Measurements from ENCODE around the gene ERO1B. TPM values are rescaled to one million over a fixed set of nuclear protein-coding genes. Genes with fewer than 3 reads are reported as not detected.

ERO1B gene
- total RNA-seq, 2 donors from 2014 or later: 5.0 to 7.6 TPM

- TF ChIP-seq, protein P1, sequence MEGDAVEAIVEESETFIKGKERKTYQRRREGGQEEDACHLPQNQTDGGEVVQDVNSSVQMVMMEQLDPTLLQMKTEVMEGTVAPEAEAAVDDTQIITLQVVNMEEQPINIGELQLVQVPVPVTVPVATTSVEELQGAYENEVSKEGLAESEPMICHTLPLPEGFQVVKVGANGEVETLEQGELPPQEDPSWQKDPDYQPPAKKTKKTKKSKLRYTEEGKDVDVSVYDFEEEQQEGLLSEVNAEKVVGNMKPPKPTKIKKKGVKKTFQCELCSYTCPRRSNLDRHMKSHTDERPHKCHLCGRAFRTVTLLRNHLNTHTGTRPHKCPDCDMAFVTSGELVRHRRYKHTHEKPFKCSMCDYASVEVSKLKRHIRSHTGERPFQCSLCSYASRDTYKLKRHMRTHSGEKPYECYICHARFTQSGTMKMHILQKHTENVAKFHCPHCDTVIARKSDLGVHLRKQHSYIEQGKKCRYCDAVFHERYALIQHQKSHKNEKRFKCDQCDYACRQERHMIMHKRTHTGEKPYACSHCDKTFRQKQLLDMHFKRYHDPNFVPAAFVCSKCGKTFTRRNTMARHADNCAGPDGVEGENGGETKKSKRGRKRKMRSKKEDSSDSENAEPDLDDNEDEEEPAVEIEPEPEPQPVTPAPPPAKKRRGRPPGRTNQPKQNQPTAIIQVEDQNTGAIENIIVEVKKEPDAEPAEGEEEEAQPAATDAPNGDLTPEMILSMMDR (IDR thresholded peaks at IDR 0.05): no peak
- peaks cover 24% of the 10 kb centered on the region for H3K36me3 ChIP-seq
- H3K27me3 ChIP-seq: no peaks in the 10 kb centered on the region
Observed at GRCh38 chr1:236185687-236186086, 96.1 kb downstream of the ERO1B start.

GRCh38 chr1:236181059-236181458 lies 100.7 kb downstream of the ERO1B start:
- H3K4me3 ChIP-seq: no peak overlapping the region
- no peaks in the 10 kb centered on the region for H3K9me3 ChIP-seq
- no peaks in the 10 kb centered on the region for H3K27me3 ChIP-seq
- TF ChIP-seq, protein P1 (IDR thresholded peaks at IDR 0.05): no peak
- no peaks in the 10 kb centered on the region for H3K4me1 ChIP-seq
- H3K27ac ChIP-seq: no peak overlapping the region
- peaks cover 28% of the 10 kb centered on the region for H3K36me3 ChIP-seq
- no peak for DNase-seq (ENCODE audit: low spot score)

More at GRCh38 chr1:236185687-236186086, 96.1 kb downstream of the ERO1B start:
- H3K27ac ChIP-seq: no peak overlapping the region
- H3K9me3 ChIP-seq: no peaks in the 10 kb centered on the region
- no peak for DNase-seq (ENCODE audit: low spot score)
- no peaks in the 10 kb centered on the region for H3K4me1 ChIP-seq
- H3K4me3 ChIP-seq: no peak overlapping the region

- TF ChIP-seq, protein P1 (IDR thresholded peaks at IDR 0.05): no peak
- no peak overlapping the region for H3K27ac ChIP-seq
Observed at GRCh38 chr1:236179634-236180033, 102.1 kb downstream of the ERO1B start.

GRCh38 chr1:236176337-236177336 lies 105.1 kb downstream of the ERO1B start:
- no peaks in the 10 kb centered on the region for H3K27me3 ChIP-seq
- no peak for DNase-seq (ENCODE audit: low spot score)
- no peak overlapping the region for H3K4me3 ChIP-seq
- H3K36me3 ChIP-seq: peaks cover 10% of the 10 kb centered on the region
- no peaks in the 10 kb centered on the region for H3K4me1 ChIP-seq
- TF ChIP-seq, protein P1 (IDR thresholded peaks at IDR 0.05): no peak
- no peak overlapping the region for H3K27ac ChIP-seq
- H3K9me3 ChIP-seq: no peaks in the 10 kb centered on the region

More at GRCh38 chr1:236179634-236180033, 102.1 kb downstream of the ERO1B start:
- no peak overlapping the region for H3K4me3 ChIP-seq
- no peak for DNase-seq (ENCODE audit: low spot score)
- peaks cover 19% of the 10 kb centered on the region for H3K36me3 ChIP-seq
- no peaks in the 10 kb centered on the region for H3K4me1 ChIP-seq
- no peaks in the 10 kb centered on the region for H3K27me3 ChIP-seq
- no peaks in the 10 kb centered on the region for H3K9me3 ChIP-seq

GRCh38 chr1:236175642-236176336 lies 106.0 kb downstream of the ERO1B start:
- Histone ChIP-seq H3K4me3 (no peak overlapping the region), H3K4me1 (no peaks in the 10 kb centered on the region), H3K9me3 (no peaks in the 10 kb centered on the region), H3K36me3 (peaks cover 4% of the 10 kb centered on the region), H3K27me3 (no peaks in the 10 kb centered on the region), H3K27ac (no peak overlapping the region)
- TF ChIP-seq, protein P1 (IDR thresholded peaks at IDR 0.05): no peak
- DNase-seq (ENCODE audit: low spot score): peak; percentile 43
